Natural killer cell (primary cell): ENCODE data around the gene DVL3. TPM values are rescaled to one million over a fixed set of nuclear protein-coding genes. Genes with fewer than 3 reads are reported as not detected.

Experiments
- ATAC-seq, 3 donors: fragments of 150-1000 bp in 2 of 3; fragments of 200-7000 bp in 1 of 3; cut with Tn5 transposase; 1 replicate in 1 of 3; 2 replicates in 2 of 3; pipeline ENCODE4 v1.10.0; 2021; ENCODE audit warnings: mild to moderate bottlenecking in 2 of 3, moderate library complexity in 2 of 3
- DNase-seq, 2 donors: peaks; one replicate each; pipeline versions ENCODE4 v3.0.0 to v3.0.0-alpha.2; 2013 to 2021; ENCODE audit warnings: mixed read lengths in 1 of 2
- H3K27ac ChIP-seq: one replicate; pipeline ENCODE4 v1.5.1; 2013; ENCODE audit warnings: mild to moderate bottlenecking, low read length
- H3K27me3 ChIP-seq: one replicate; pipeline ENCODE4 v1.6.1; 2013; ENCODE audit warnings: low read length; ENCODE audit not compliant: control insufficient read depth, insufficient read depth
- H3K36me3 ChIP-seq: one replicate; pipeline ENCODE4 v1.6.1; 2013; ENCODE audit warnings: low read length; ENCODE audit not compliant: control insufficient read depth, insufficient read depth
- H3K4me1 ChIP-seq: one replicate; pipeline ENCODE4 v1.6.1; 2013; ENCODE audit warnings: low read length; ENCODE audit not compliant: control insufficient read depth, insufficient read depth
- H3K4me3 ChIP-seq: one replicate; pipeline ENCODE4 v1.5.1; 2013; ENCODE audit warnings: low read length
- H3K9me3 ChIP-seq: one replicate; pipeline ENCODE4 v1.6.1; 2013; ENCODE audit warnings: low read length; ENCODE audit not compliant: control insufficient read depth, insufficient read depth
- H3K27ac Mint-ChIP-seq, 2 donors: one replicate each; pipeline ENCODE4 v1.8.0; 2022; ENCODE audit warnings: mild to moderate bottlenecking in 2 of 2, mixed read lengths in 2 of 2, moderate library complexity in 1 of 2
- H3K27me3 Mint-ChIP-seq, 2 donors: one replicate each; pipeline ENCODE4 v1.8.0; 2022; ENCODE audit warnings: low read depth in 2 of 2, mixed read lengths in 2 of 2
- H3K36me3 Mint-ChIP-seq: one replicate; pipeline ENCODE4 v1.8.0; 2022; ENCODE audit warnings: mixed read lengths
- H3K4me1 Mint-ChIP-seq, 2 donors: one replicate each; pipeline ENCODE4 v1.8.0; 2022; ENCODE audit warnings: mixed read lengths in 2 of 2
- H3K4me3 Mint-ChIP-seq: one replicate; pipeline ENCODE4 v1.8.0; 2022; ENCODE audit warnings: mild to moderate bottlenecking, moderate library complexity, mixed read lengths
- H3K9me3 Mint-ChIP-seq, 2 donors: one replicate each; pipeline ENCODE4 v1.8.0; 2022; ENCODE audit warnings: mixed read lengths in 2 of 2
- WGBS: methylation state at CpG from one replicate; pipeline ENCODE4 v1.1.7; 2013; ENCODE audit warnings: missing lambda C conversion rate; ENCODE audit not compliant: insufficient coverage; 5-methylcytosine and 5-hydroxymethylcytosine counted together
- intact Hi-C: fragments of 100-400 bp; cut with micrococcal nuclease; formaldehyde crosslinking; loops from one replicate; pipeline ENCODE4 v1.14.2; 2022
- total RNA-seq, 4 donors: library from RNA; stranded (reverse); fragments of 120-200 nt in 1 of 4; gene quantifications; one replicate each; pipeline versions ENCODE4 v1.2.3 to v1.2.4, GENCODE V29; 2013 to 2022
- TF ChIP-seq, protein P1 (sequence below): fragments of 200-600 bp; IDR thresholded peaks from one replicate; pipeline ENCODE4 v1.8.0; 2022; ENCODE audit warnings: antibody characterized with exemption

DVL3 gene
- total RNA-seq, 3 donors from 2014 or later (not counting 1 experiment from before 2014, with no cell fraction given) = 59.1 to 77.5 (median 59.7) TPM

DNA sequence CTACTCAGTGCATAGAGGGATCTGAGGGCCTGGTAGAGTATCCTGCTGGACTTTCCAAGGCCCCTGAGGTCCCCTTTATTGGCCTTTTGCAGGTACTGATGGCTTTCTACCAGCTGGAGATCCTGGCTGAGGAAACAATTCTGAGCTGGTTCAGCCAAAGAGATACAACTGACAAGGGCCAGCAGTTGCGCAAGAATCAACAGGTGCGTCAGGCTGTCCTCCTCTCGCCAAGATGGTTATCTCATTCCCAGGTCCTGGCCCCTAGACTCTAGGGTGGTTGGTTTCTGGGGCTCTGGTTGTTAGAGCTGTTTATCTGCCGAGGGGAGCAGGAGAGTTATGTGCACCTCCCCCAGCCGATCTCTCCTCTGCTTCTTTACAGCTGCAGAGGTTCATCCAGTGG lies 10.7 kb upstream of the DVL3 start:
- no peak for ATAC-seq
- TF ChIP-seq, protein P1, sequence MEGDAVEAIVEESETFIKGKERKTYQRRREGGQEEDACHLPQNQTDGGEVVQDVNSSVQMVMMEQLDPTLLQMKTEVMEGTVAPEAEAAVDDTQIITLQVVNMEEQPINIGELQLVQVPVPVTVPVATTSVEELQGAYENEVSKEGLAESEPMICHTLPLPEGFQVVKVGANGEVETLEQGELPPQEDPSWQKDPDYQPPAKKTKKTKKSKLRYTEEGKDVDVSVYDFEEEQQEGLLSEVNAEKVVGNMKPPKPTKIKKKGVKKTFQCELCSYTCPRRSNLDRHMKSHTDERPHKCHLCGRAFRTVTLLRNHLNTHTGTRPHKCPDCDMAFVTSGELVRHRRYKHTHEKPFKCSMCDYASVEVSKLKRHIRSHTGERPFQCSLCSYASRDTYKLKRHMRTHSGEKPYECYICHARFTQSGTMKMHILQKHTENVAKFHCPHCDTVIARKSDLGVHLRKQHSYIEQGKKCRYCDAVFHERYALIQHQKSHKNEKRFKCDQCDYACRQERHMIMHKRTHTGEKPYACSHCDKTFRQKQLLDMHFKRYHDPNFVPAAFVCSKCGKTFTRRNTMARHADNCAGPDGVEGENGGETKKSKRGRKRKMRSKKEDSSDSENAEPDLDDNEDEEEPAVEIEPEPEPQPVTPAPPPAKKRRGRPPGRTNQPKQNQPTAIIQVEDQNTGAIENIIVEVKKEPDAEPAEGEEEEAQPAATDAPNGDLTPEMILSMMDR = no peak
- Mint-ChIP-seq H3K4me1 (peaks cover 0 to 6% of the 10 kb centered on the region in 2 donors), H3K9me3 (no peaks in the 10 kb centered on the region), H3K4me3 (no peak overlapping the region), H3K36me3 (no peaks in the 10 kb centered on the region), H3K27ac (no peak overlapping the region), H3K27me3 (no peaks in the 10 kb centered on the region)
- no peak for DNase-seq
- Histone ChIP-seq H3K4me3 (no peak overlapping the region), H3K27ac (no peak overlapping the region), H3K9me3 (no peaks in the 10 kb centered on the region), H3K36me3 (peaks cover 65% of the 10 kb centered on the region), H3K27me3 (no peaks in the 10 kb centered on the region), H3K4me1 (no peaks in the 10 kb centered on the region)
- WGBS = 93% methylated on average over 5 of the region's 5 CpGs
- intact Hi-C loops = no loop called here

DNA sequence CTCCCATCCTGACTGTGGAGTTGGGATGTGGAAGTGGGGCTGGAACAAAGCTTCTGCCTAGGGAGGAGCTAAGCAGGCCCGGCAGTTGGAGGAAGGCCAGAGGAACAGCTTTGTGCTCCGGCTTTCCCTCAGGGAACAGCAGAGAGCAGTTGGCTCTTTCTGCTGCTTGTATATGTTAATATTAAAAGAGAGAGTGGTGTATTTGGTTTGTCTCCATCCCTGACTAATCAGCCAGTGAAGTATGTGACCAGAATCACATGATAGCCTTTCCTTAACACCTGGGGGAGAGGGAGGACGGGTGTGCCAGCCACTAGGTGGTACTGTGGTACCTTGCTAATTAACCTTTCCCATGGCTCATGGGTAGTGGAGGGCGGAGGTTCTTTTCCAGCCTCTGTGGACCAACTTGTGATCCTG lies 10.1 kb upstream of the DVL3 start:
- Mint-ChIP-seq H3K27ac (no peak overlapping the region), H3K4me3 (no peak overlapping the region), H3K4me1 (peaks cover 0 to 5% of the 10 kb centered on the region in 2 donors), H3K27me3 (no peaks in the 10 kb centered on the region), H3K9me3 (no peaks in the 10 kb centered on the region), H3K36me3 (no peaks in the 10 kb centered on the region)
- DNase-seq (peak in 1 of 2 donors; percentile 62), ATAC-seq (peak in 2 of 3 donors; percentile 38 to 40)
- Histone ChIP-seq H3K4me3 (no peak overlapping the region), H3K36me3 (peaks cover 61% of the 10 kb centered on the region), H3K27me3 (no peaks in the 10 kb centered on the region), H3K9me3 (no peaks in the 10 kb centered on the region), H3K27ac (no peak overlapping the region), H3K4me1 (no peaks in the 10 kb centered on the region)
- 77% methylated on average over 4 of the region's 4 CpGs for WGBS
- intact Hi-C loops = no loop called here
- TF ChIP-seq, protein P1 = no peak

GRCh38 chr3:184145751-184146270 lies 9.4 kb upstream of the DVL3 start:
- intact Hi-C loops = no loop called here
- H3K27ac Mint-ChIP-seq = no peak overlapping the region

More at GRCh38 chr3:184145751-184146270, 9.4 kb upstream of the DVL3 start:
- DNase-seq (no peak), ATAC-seq (no peak)
- Mint-ChIP-seq H3K27me3 (no peaks in the 10 kb centered on the region), H3K36me3 (no peaks in the 10 kb centered on the region), H3K4me3 (no peak overlapping the region), H3K4me1 (no peaks in the 10 kb centered on the region), H3K9me3 (no peaks in the 10 kb centered on the region)
- Histone ChIP-seq H3K36me3 (peaks cover 54% of the 10 kb centered on the region), H3K4me1 (no peaks in the 10 kb centered on the region), H3K4me3 (no peak overlapping the region), H3K9me3 (no peaks in the 10 kb centered on the region), H3K27me3 (no peaks in the 10 kb centered on the region), H3K27ac (no peak overlapping the region)
- TF ChIP-seq, protein P1 = no peak
- WGBS = 91% methylated on average over 8 of the region's 8 CpGs
